ENCODE results near the gene SELENOM.
A peak's percentile ranks its signal among the peaks of the same experiment; 100 is the strongest.

- peak; percentile 87 for TF ChIP-seq CTCF (conservative IDR thresholded peaks at IDR 0.05; ENCODE audit: low read depth, low read length)
- no peak for TF ChIP-seq EZH2 (IDR thresholded peaks at IDR 0.05; ENCODE audit: borderline replicate concordance, low read depth, low read length, poor library complexity, severe bottlenecking)
Measured at GRCh38 chr22:31148953-31149627, 41.7 kb upstream of the SELENOM start.

Data from A673 (cell line).